Spinal cord (tissue), 10 donors: ENCODE results near the gene CTDP1. TPM values are rescaled to one million over a fixed set of nuclear protein-coding genes. Genes with fewer than 3 reads are reported as not detected.
A peak's percentile ranks its signal among the peaks of the same experiment; 100 is the strongest.

ENCODE experiments used
- DNase-seq, 6 donors: peaks; one replicate each; pipeline versions ENCODE4 v3.0.0 to v3.0.0-alpha.2; 2013 to 2015; ENCODE audit warnings: low spot score in 6 of 6, low read depth in 4 of 6
- H3K27ac ChIP-seq: one replicate; pipeline ENCODE4 v1.5.1; 2013; ENCODE audit warnings: low read depth, low read length, control low read depth
- H3K27me3 ChIP-seq: one replicate; pipeline ENCODE4 v1.6.1; 2013; ENCODE audit warnings: low read length; ENCODE audit not compliant: control insufficient read depth, insufficient read depth
- H3K36me3 ChIP-seq: one replicate; pipeline ENCODE4 v1.6.1; 2013; ENCODE audit warnings: low read length; ENCODE audit not compliant: control insufficient read depth, insufficient read depth
- H3K4me1 ChIP-seq: one replicate; pipeline ENCODE4 v1.6.1; 2013; ENCODE audit warnings: low read length; ENCODE audit not compliant: control insufficient read depth, insufficient read depth
- H3K4me3 ChIP-seq: one replicate; pipeline ENCODE4 v1.5.1; 2013; ENCODE audit warnings: low read depth, low read length, control low read depth
- H3K9me3 ChIP-seq: one replicate; pipeline ENCODE4 v1.6.1; 2013; ENCODE audit warnings: low read length; ENCODE audit not compliant: control insufficient read depth, insufficient read depth
- WGBS: methylation state at CpG from one replicate; pipeline ENCODE4 v1.1.5; 2013; ENCODE audit warnings: missing lambda C conversion rate; ENCODE audit not compliant: insufficient coverage; 5-methylcytosine and 5-hydroxymethylcytosine counted together
- polyA plus RNA-seq, 2 donors: library from polyadenylated mRNA; unstranded; fragments of 120-200 nt; gene quantifications; one replicate each; pipeline ENCODE4 v1.2.1, GENCODE V29; 2013; ENCODE audit not compliant: insufficient read length in 2 of 2
- total RNA-seq, 2 donors: library from RNA; depleted of rRNA in 1 of 2; stranded (reverse); fragments of 120-200 nt in 1 of 2; fragments of >200 nt in 1 of 2; gene quantifications; one replicate each; pipeline versions ENCODE4 v1.2.3 to v1.2.4, GENCODE V29; 2013 to 2014
- donor health status: healthy.

The CTDP1 gene
- total and polyA plus RNA-seq, 4 donors, result 11.3 to 16.2 (median 14.4) TPM

GRCh38 chr18:79637181-79637920 is 42.3 kb upstream of the CTDP1 start:
- no peak for DNase-seq
- peaks cover 32% of the 10 kb centered on the region for H3K27me3 ChIP-seq
- H3K4me1 ChIP-seq, result peaks cover 12% of the 10 kb centered on the region
- no peaks in the 10 kb centered on the region for H3K36me3 ChIP-seq
- no peak overlapping the region for H3K27ac ChIP-seq
- H3K9me3 ChIP-seq, result no peaks in the 10 kb centered on the region
- 24% methylated on average over 55 of the region's 58 CpGs for WGBS
- no peak overlapping the region for H3K4me3 ChIP-seq

GRCh38 chr18:79637921-79638909 is 41.4 kb upstream of the CTDP1 start:
- Histone ChIP-seq H3K9me3 (no peaks in the 10 kb centered on the region), H3K27me3 (peaks cover 34% of the 10 kb centered on the region), H3K27ac (no peak overlapping the region), H3K4me3 (no peak overlapping the region), H3K36me3 (no peaks in the 10 kb centered on the region), H3K4me1 (peaks cover 16% of the 10 kb centered on the region)
- WGBS, result 33% methylated on average over 99 of the region's 99 CpGs
- peak in 1 of 6 donors; percentile 32 for DNase-seq

GRCh38 chr18:79639072-79639829 is 40.4 kb upstream of the CTDP1 start:
- WGBS, result 63% methylated on average over 7 of the region's 10 CpGs
- H3K27me3 ChIP-seq, result peaks cover 35% of the 10 kb centered on the region
- DNase-seq, result no peak

DNA sequence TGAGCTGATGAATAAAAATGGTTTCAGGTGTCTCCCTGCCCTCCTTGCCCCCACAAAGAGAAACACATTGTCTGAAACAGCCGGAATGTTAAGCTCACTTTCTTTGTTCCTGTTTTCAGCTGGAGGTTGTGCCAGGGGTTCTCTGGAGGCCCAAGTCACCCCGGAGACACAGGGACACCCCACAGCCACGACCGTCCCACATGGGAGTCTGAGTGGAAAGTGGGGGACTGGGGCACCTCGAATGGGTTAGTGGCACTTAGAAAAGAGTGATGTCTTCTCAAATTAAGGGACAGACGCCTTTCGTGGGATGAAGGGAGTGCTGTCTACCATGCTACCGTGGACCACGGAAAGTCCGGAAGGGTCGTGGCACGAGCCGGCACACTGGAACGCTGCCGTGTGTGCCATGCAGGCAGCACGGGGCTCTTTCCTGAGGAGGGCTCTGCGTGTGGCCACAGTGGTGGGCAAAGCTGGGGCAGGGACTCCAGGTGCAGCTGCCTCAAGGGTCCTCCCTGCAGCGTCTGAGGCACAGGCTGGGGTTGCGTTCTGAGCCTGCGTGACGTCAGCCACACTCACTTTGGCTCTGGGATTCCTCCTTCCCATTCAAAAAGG is 39.4 kb upstream of the CTDP1 start:
- 90% methylated on average over 21 of the region's 21 CpGs for WGBS
- Histone ChIP-seq H3K36me3 (no peaks in the 10 kb centered on the region), H3K4me3 (no peak overlapping the region), H3K27ac (no peak overlapping the region), H3K27me3 (peaks cover 35% of the 10 kb centered on the region), H3K9me3 (no peaks in the 10 kb centered on the region), H3K4me1 (peaks cover 25% of the 10 kb centered on the region)
- no peak for DNase-seq

More at GRCh38 chr18:79639072-79639829, 40.4 kb upstream of the CTDP1 start:
- Histone ChIP-seq H3K4me3 (no peak overlapping the region), H3K36me3 (no peaks in the 10 kb centered on the region), H3K9me3 (no peaks in the 10 kb centered on the region), H3K27ac (no peak overlapping the region), H3K4me1 (peaks cover 25% of the 10 kb centered on the region)

DNA sequence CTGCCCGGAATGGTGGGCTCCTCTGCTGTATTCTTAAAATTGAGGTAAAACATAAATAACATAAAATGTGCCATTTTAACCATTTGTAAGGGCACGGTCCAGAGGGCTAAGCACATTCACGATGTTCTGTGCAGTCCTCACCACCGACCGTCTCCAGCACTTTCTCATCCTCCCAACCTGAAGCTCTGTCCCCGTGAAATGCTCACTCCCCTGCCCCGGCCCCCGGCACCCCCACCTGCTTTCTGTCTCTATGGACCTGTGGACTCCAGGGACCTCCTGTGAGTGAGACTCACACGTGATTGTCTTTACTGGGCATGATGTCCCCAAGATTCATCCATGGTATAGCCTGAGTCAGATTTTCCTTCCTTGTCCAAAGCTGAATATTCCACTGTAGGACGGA is 38.7 kb upstream of the CTDP1 start:
- H3K4me3 ChIP-seq, result no peak overlapping the region
- no peak overlapping the region for H3K27ac ChIP-seq
- H3K27me3 ChIP-seq, result peaks cover 35% of the 10 kb centered on the region
- no peaks in the 10 kb centered on the region for H3K9me3 ChIP-seq
- no peaks in the 10 kb centered on the region for H3K36me3 ChIP-seq
- WGBS, result 85% methylated on average over 9 of the region's 10 CpGs
- peaks cover 25% of the 10 kb centered on the region for H3K4me1 ChIP-seq
- no peak for DNase-seq

DNA sequence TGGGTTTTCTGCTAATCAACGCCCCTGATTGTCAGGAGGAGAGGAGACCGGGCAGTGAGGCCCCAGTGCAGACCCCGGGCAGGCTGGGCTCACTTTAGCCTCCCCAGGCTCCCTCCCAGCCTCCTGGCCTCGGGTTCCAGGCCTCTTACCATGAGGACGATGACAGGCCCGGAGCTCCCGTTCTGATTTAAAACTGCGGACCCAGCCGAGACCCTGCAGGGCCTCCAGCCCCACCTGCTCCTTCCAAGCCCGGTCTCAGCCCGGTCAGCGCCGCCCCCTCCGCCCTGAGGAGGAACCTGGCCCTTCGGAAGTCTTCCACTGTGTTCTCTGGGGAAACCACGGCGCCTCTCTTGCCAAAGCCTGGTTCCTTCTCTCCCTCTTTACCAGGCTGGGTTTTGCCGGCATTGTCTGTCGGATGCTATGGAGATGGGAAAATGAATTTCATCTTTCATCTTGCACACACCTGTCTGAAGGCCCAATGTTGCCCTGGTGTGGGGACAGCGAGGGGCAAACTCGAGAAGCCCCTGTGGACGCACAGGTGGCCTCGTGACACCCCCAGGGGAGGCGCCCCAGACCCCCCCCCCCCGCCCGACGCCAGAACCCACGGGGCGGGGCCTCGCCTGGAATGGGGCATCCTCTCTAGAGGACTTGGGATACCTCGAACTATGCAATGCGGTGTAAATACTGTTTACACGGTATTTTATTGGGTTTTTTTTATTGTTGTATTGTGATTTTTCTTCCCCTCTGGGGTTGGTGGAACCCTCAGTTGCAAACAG is 37.7 kb upstream of the CTDP1 start:
- WGBS, result 87% methylated on average over 25 of the region's 33 CpGs

GRCh38 chr18:79642626-79643025 is 37.0 kb upstream of the CTDP1 start:
- no peak for DNase-seq
- Histone ChIP-seq H3K27ac (no peak overlapping the region), H3K4me3 (no peak overlapping the region), H3K4me1 (peaks cover 25% of the 10 kb centered on the region), H3K27me3 (peaks cover 28% of the 10 kb centered on the region), H3K36me3 (no peaks in the 10 kb centered on the region), H3K9me3 (no peaks in the 10 kb centered on the region)
- no CpG with 5 or more reads among the region's 6 CpGs for WGBS

More for the DNA sequence above, 37.7 kb upstream of the CTDP1 start:
- H3K4me1 ChIP-seq, result peaks cover 25% of the 10 kb centered on the region
- no peaks in the 10 kb centered on the region for H3K36me3 ChIP-seq
- DNase-seq, result no peak
- no peaks in the 10 kb centered on the region for H3K9me3 ChIP-seq
- peaks cover 35% of the 10 kb centered on the region for H3K27me3 ChIP-seq
- H3K4me3 ChIP-seq, result no peak overlapping the region
- no peak overlapping the region for H3K27ac ChIP-seq

DNA sequence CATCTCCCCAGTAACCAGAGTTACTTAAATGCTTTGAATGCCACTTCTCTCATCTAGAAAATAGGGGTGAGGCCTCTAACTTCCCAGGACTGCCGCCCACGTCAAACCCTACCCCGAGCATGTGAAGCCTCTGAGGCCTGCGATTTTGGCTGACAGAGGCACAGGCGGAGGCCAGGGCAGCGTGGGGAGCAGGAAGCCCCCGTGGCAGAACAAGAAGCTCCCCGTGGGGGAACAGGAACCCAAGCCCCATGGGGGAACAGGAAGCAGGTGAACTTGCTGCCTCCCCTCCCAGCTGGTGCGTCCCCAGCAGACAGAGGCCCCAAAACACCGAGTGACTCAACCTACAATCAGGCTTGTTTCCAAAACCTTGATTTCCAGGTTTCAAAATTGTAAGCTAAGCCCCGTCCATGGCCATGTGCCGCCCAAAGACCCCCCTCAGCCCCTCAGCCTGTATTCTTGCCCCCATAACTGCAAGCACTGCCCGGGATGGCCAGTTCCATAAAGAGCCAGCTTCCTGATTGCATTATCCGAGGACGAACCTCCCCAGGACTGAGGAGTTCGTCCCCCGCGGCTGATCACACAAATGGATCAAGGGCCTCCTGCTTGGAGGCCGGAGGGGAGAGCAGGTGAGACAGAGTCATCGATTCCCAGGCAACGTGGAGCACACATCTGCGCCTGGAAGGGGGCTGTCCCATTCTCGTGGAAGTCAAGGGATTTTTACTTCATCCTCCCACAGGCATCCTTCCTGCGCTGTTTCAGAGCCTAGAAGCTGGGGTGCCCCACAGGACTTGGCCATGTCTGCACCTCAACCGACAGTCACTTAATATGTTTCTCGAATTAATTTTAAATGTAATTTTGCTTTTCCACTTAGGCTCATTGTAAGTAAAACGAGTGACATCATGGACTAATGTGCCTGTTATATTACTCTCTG is 36.3 kb upstream of the CTDP1 start:
- peaks cover 23% of the 10 kb centered on the region for H3K27me3 ChIP-seq
- peaks cover 24% of the 10 kb centered on the region for H3K4me1 ChIP-seq
- no peak for DNase-seq
- H3K4me3 ChIP-seq, result no peak overlapping the region
- no peaks in the 10 kb centered on the region for H3K36me3 ChIP-seq
- 85% methylated on average over 22 of the region's 27 CpGs for WGBS
- H3K27ac ChIP-seq, result no peak overlapping the region
- no peaks in the 10 kb centered on the region for H3K9me3 ChIP-seq
